K562 (cell line): ENCODE results near the gene TYW1B. TPM values are rescaled to one million over a fixed set of nuclear protein-coding genes. Genes with fewer than 3 reads are reported as not detected.

Experiments
- ATF7 ChIP-seq: fragments of 450-650 bp; IDR thresholded peaks from 2 replicates; pipeline ENCODE4 v1.7.1; 2014; ENCODE audit warnings: mild to moderate bottlenecking, moderate library complexity
- CEBPB ChIP-seq: fragments of 450-650 bp; IDR thresholded peaks from 2 replicates; pipeline ENCODE4 v1.6.1; 2016; ENCODE audit warnings: missing genetic modification characterization, missing compliant biosample characterization
- CXXC5 ChIP-seq: fragments of 250-450 bp; sonication (Bioruptor Pico); IDR thresholded peaks from 2 replicates; pipeline ENCODE4 v1.8.0; 2022; ENCODE audit warnings: inconsistent platforms, mild to moderate bottlenecking, moderate library complexity
- DMBX1 ChIP-seq: fragments of 250-450 bp; sonication (Bioruptor Pico); IDR thresholded peaks from 2 replicates; pipeline ENCODE4 v1.8.0; 2022; ENCODE audit warnings: inconsistent platforms, mild to moderate bottlenecking, moderate library complexity, borderline replicate concordance
- ETV5 ChIP-seq: sonication (generic); formaldehyde crosslinking; IDR thresholded peaks from 2 replicates; pipeline ENCODE4 v1.4.0; 2020; ENCODE audit warnings: low read depth, mild to moderate bottlenecking, missing genetic modification reagents
- MBD2 ChIP-seq: sonication (generic); IDR thresholded peaks from 2 replicates; pipeline ENCODE4 v1.6.1; 2016; ENCODE audit warnings: low read depth, borderline replicate concordance
- NELFE ChIP-seq: IDR thresholded peaks from 2 replicates; pipeline ENCODE4 v1.6.1; 2011; ENCODE audit warnings: mild to moderate bottlenecking; ENCODE audit not compliant: insufficient read depth, insufficient read length
- NFRKB ChIP-seq: fragments of 450-650 bp; IDR thresholded peaks from 2 replicates; pipeline ENCODE4 v1.6.1; 2016; ENCODE audit warnings: low read depth
- PHB2 ChIP-seq: fragments of 450-650 bp; IDR thresholded peaks from 2 replicates; pipeline ENCODE4 v1.6.1; 2017; ENCODE audit warnings: low read depth
- PML ChIP-seq: IDR thresholded peaks from 2 replicates; pipeline ENCODE4 v1.6.1; 2012; ENCODE audit warnings: low read length, inconsistent platforms
- SOX6 ChIP-seq: fragments of 450-650 bp; IDR thresholded peaks from 2 replicates; pipeline ENCODE4 v1.6.1; 2014; ENCODE audit warnings: mild to moderate bottlenecking
- ZNF57 ChIP-seq: fragments of 450-650 bp; formaldehyde crosslinking; IDR thresholded peaks from 2 replicates; pipeline ENCODE4 v1.4.0; 2020; ENCODE audit warnings: mild to moderate bottlenecking, moderate library complexity
- ZNF766 ChIP-seq: fragments of 200-800 bp; sonication (Bioruptor generic); conservative IDR thresholded peaks from 2 replicates; pipeline ENCODE4 v1.6.1; 2016; ENCODE audit warnings: missing genetic modification characterization, missing compliant biosample characterization
- polyA plus RNA-seq, 8 experiments: library from polyadenylated mRNA; depleted of rRNA in 4 of 8; stranded (reverse) in 5 of 8; unstranded in 3 of 8; fragments of >200 nt; fragmentation: Nextera tagmentation in 2 of 8; fragmentation: Illumina TruSeq in 1 of 8; extraction: Ambion mirVana in 2 of 8; extraction: Trizol in 1 of 8; gene quantifications; 2 replicates each; pipeline versions ENCODE4 v1.2.1 to v1.2.3, GENCODE V29; 2011 to 2014; ENCODE audit warnings: inconsistent platforms in 1 of 8, missing spikeins in 1 of 8
- total RNA-seq, 7 experiments: library from RNA; depleted of rRNA in 6 of 7; stranded (reverse); fragments of >200 nt in 6 of 7; fragmentation: Illumina TruSeq in 2 of 7; extraction: Trizol in 2 of 7; gene quantifications; 2 replicates each; pipeline versions ENCODE4 v1.2.1 to v1.2.3, GENCODE V29; 2011 to 2021; ENCODE audit warnings: low replicate concordance in 1 of 7
- TF ChIP-seq, protein P1 (sequence below): sonication (generic); formaldehyde crosslinking; IDR thresholded peaks from 2 replicates; pipeline ENCODE4 v1.8.0; 2023; ENCODE audit warnings: mild to moderate bottlenecking, missing genetic modification reagents
- TF ChIP-seq, protein P2 (sequence below): IDR thresholded peaks from 2 replicates; pipeline ENCODE4 v1.6.1; 2014; ENCODE audit warnings: antibody characterized with exemption
- TF ChIP-seq, protein P3 (sequence below): fragments of 450-650 bp; conservative IDR thresholded peaks from 2 replicates; pipeline ENCODE4 v1.6.1; 2016; ENCODE audit warnings: missing genetic modification characterization, low read depth, mild to moderate bottlenecking, control low read depth, missing compliant biosample characterization

The TYW1B gene
- total and polyA plus RNA-seq, 9 of the 15 experiments (the other 6 are each of a cell fraction or from before 2014, with no cell fraction given) = 5.8 to 14.7 (median 9.8) TPM

DNA sequence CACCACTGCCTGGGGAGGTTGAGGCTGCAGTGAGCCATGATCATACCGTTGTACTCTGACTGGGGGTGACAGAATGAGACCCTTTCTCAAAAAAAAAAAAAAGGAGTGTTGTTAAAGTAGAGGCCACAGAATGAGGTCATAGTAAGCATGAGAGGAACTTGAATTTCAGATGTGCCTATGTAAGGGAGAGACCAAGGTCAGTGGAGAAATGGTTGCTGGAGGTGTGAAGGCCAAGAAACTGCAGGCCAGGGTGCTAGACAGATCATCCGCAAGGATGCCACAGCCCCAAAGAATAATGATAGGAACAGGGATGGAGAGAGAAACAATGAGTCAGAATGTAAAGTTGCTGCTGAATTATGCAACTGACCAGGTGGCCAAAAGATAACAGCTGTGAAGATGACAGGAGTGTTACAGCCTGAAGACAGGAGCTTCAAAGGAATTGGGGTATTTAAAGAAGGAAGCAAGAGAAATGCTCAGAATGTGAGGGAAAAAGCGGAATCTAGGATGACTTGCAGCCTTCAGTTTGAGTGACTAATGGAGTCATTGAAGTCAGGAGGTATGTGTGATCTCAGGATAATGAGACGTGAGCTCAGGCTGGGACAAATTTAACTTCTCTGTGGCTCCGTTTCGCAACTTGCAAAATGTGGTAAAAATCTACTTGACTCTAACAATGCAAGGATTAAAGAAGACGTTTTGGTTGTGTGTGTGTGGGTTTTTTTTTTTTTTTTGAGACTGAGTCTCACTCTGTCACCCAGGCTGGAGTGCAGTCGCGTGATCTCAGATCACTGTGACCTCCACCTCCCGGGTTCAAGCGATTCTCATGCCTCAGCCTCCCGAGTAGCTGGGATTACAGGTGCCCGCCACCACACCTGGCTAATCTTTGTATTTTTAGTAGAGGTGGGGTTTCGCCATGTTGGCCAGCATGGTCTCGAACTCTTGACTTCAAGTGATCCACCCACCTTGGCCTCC, 22.2 kb downstream of the TYW1B start (continued):
- TF ChIP-seq, protein P1, sequence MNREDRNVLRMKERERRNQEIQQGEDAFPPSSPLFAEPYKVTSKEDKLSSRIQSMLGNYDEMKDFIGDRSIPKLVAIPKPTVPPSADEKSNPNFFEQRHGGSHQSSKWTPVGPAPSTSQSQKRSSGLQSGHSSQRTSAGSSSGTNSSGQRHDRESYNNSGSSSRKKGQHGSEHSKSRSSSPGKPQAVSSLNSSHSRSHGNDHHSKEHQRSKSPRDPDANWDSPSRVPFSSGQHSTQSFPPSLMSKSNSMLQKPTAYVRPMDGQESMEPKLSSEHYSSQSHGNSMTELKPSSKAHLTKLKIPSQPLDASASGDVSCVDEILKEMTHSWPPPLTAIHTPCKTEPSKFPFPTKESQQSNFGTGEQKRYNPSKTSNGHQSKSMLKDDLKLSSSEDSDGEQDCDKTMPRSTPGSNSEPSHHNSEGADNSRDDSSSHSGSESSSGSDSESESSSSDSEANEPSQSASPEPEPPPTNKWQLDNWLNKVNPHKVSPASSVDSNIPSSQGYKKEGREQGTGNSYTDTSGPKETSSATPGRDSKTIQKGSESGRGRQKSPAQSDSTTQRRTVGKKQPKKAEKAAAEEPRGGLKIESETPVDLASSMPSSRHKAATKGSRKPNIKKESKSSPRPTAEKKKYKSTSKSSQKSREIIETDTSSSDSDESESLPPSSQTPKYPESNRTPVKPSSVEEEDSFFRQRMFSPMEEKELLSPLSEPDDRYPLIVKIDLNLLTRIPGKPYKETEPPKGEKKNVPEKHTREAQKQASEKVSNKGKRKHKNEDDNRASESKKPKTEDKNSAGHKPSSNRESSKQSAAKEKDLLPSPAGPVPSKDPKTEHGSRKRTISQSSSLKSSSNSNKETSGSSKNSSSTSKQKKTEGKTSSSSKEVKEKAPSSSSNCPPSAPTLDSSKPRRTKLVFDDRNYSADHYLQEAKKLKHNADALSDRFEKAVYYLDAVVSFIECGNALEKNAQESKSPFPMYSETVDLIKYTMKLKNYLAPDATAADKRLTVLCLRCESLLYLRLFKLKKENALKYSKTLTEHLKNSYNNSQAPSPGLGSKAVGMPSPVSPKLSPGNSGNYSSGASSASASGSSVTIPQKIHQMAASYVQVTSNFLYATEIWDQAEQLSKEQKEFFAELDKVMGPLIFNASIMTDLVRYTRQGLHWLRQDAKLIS (CRISPR knock-in tag) = peak; percentile 75; the same call in 1 of the 2 replicates
- TF ChIP-seq CEBPB (tag) (peak; percentile 100), MBD2 (peak; percentile 91), PHB2 (peak; percentile 84), SOX6 (peak; percentile 100), CXXC5 (peak; percentile 79), DMBX1 (CRISPR knock-in tag) (peak; percentile 89), ATF7 (peak; percentile 98), PML (peak; percentile 93; the same call in 1 of the 2 replicates), NFRKB (peak; percentile 79), ETV5 (CRISPR knock-in tag) (peak; percentile 91), ZNF766 (peak; percentile 95), NELFE (no peak), ZNF57 (CRISPR knock-in tag) (no peak)
- TF ChIP-seq, protein P2, sequence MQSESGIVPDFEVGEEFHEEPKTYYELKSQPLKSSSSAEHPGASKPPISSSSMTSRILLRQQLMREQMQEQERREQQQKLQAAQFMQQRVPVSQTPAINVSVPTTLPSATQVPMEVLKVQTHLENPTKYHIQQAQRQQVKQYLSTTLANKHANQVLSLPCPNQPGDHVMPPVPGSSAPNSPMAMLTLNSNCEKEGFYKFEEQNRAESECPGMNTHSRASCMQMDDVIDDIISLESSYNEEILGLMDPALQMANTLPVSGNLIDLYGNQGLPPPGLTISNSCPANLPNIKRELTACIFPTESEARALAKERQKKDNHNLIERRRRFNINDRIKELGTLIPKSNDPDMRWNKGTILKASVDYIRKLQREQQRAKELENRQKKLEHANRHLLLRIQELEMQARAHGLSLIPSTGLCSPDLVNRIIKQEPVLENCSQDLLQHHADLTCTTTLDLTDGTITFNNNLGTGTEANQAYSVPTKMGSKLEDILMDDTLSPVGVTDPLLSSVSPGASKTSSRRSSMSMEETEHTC = peak; percentile 94
- TF ChIP-seq, protein P3, sequence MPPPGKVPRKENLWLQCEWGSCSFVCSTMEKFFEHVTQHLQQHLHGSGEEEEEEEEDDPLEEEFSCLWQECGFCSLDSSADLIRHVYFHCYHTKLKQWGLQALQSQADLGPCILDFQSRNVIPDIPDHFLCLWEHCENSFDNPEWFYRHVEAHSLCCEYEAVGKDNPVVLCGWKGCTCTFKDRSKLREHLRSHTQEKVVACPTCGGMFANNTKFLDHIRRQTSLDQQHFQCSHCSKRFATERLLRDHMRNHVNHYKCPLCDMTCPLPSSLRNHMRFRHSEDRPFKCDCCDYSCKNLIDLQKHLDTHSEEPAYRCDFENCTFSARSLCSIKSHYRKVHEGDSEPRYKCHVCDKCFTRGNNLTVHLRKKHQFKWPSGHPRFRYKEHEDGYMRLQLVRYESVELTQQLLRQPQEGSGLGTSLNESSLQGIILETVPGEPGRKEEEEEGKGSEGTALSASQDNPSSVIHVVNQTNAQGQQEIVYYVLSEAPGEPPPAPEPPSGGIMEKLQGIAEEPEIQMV (tag) = peak; percentile 62
